ENCODE results near the gene RARS2.

The RARS2 gene

DNA sequence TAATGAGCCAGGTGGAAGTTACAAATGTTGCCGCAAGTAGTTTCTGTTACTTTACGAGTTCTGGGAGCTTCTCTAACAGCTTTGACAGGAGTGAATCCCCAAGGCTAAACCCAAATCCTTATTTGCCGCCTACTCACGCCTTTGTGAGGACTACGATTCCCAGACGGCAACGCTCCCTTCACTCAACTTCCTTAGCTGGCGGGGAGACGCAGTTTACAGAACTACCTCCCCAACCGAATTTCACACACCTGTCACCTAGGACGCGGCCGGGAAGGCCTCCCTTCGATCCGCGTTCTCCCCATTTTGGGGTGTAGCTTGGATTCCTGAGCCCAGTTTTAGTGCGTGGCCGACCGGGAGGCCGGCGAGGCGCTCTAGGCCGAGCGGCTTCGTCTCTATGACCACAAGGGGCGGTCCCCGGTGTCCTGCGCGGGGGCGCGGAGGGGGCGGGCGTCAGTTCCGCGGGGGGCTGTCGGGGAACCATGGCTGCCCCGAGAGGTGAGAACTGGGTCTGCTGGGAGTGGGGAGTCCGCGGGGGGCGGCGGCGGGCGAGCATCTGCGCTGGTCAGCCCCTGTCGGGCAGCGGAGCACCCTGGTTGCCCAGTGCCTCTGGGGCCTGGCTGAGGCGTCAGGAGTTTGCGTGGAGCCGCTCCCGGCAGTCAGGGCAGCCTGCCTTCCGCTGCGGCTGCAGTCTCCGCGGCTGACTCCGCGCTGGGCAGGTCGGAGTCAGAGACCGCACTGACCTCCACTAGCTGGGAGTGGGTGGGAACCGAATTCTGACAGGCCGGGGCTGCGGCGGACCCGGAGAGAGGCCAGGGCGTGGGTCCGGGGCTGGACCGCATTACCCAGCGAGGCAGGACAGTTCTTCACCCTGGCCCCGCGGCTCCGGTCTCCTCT, 117.0 kb downstream of the RARS2 start, which contains the start of gene SLC35A1:
Gene SLC35A1 (plus strand): TSS at position 450 of the 894 bp plus-strand sequence. CDS start 30 bp downstream, at position 480.
- TF ChIP-seq CTCF (IDR thresholded peaks at IDR 0.05): no peak

DNA sequence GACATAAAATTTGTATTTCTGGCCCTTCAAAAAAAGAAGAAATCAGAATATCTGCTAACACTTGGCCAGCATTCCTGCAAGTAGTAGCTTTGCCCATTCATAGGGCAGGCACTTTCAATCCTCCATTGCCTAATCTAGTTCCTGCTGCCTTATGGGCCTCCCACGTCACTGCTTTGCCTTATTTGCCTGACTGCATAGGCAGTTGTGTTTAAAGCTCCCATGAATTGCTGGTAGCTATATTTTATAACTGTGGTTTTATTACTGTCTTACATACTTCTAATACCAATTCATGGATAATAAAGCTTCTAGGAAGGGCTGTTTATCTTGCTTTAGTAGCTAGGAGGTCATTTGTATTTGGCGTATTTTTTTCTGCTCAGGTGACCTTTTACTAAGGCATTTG, 124.7 kb downstream of the RARS2 start:
- no peak for TF ChIP-seq CTCF (IDR thresholded peaks at IDR 0.05)
